ENCODE results near the gene MPZL1. TPM values are rescaled to one million over a fixed set of nuclear protein-coding genes. Genes with fewer than 3 reads are reported as not detected.

MPZL1 gene
- total RNA-seq, 1 donor: 358 TPM

- TF ChIP-seq, protein P1, sequence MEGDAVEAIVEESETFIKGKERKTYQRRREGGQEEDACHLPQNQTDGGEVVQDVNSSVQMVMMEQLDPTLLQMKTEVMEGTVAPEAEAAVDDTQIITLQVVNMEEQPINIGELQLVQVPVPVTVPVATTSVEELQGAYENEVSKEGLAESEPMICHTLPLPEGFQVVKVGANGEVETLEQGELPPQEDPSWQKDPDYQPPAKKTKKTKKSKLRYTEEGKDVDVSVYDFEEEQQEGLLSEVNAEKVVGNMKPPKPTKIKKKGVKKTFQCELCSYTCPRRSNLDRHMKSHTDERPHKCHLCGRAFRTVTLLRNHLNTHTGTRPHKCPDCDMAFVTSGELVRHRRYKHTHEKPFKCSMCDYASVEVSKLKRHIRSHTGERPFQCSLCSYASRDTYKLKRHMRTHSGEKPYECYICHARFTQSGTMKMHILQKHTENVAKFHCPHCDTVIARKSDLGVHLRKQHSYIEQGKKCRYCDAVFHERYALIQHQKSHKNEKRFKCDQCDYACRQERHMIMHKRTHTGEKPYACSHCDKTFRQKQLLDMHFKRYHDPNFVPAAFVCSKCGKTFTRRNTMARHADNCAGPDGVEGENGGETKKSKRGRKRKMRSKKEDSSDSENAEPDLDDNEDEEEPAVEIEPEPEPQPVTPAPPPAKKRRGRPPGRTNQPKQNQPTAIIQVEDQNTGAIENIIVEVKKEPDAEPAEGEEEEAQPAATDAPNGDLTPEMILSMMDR (IDR thresholded peaks at IDR 0.05; ENCODE audit: insufficient read depth, low read depth, low read length): no peak
- no peak overlapping the region for H3K4me3 ChIP-seq (ENCODE audit: low read depth, low read length)
- DNase-seq (ENCODE audit: low read depth): no peak
Measured at GRCh38 chr1:167701510-167701909, 20.3 kb upstream of the MPZL1 start.

DNA sequence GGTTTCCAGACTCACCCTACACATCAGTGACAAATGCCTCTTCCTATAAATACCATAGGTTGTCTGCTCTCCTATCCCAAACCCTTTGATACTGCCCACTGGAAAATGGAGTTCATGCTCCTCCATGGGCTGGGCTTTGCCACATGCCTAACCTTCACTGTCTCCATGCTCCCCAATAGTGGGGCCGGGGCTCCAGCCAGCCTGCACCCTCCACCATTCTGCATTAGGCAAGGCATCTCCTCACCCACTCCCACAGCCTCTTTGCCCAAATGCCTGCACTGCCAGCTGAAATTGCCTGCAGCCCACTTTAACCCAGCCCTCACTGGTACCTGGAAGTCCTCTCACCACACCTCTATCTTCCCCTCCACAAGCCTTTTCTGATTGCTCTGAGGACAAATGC lies 18.2 kb upstream of the MPZL1 start:
- no peak overlapping the region for H3K4me3 ChIP-seq (ENCODE audit: low read depth, low read length)
- DNase-seq (ENCODE audit: low read depth): no peak
- TF ChIP-seq, protein P1 (IDR thresholded peaks at IDR 0.05; ENCODE audit: insufficient read depth, low read depth, low read length): no peak

- no peak overlapping the region for H3K4me3 ChIP-seq (ENCODE audit: low read depth, low read length)
- DNase-seq (ENCODE audit: low read depth): no peak
- TF ChIP-seq, protein P1 (IDR thresholded peaks at IDR 0.05; ENCODE audit: insufficient read depth, low read depth, low read length): no peak
Measured at GRCh38 chr1:167704715-167705114, 17.1 kb upstream of the MPZL1 start.

- TF ChIP-seq, protein P1 (IDR thresholded peaks at IDR 0.05; ENCODE audit: insufficient read depth, low read depth, low read length): no peak
- no peak for DNase-seq (ENCODE audit: low read depth)
- H3K4me3 ChIP-seq (ENCODE audit: low read depth, low read length): no peak overlapping the region
Measured at GRCh38 chr1:167705250-167705649, 16.5 kb upstream of the MPZL1 start.

DNA sequence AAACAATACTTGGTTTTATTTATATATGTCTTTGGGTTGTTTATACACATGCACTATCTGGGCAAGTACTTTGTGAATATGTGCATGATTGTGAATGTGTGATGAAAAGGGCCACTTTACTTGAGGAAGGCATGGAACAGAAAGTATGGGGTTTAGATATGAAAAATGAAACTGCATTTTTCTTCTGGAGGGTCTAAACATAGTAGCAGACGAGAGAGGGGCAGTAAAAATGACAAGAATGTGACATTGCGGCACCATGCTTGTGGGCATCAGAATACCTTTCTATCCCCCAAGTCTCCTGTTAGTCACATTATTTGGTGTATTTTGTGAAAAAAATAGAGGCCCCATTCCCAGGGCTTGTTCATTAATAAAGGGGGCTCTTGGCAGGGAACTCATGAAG lies 15.4 kb upstream of the MPZL1 start:
- H3K4me3 ChIP-seq (ENCODE audit: low read depth, low read length): no peak overlapping the region
- TF ChIP-seq, protein P1 (IDR thresholded peaks at IDR 0.05; ENCODE audit: insufficient read depth, low read depth, low read length): no peak
- DNase-seq (ENCODE audit: low read depth): no peak

GRCh38 chr1:167706931-167707877 lies 14.6 kb upstream of the MPZL1 start:
- H3K4me3 ChIP-seq (ENCODE audit: low read depth, low read length): no peak overlapping the region
- TF ChIP-seq, protein P1 (IDR thresholded peaks at IDR 0.05; ENCODE audit: insufficient read depth, low read depth, low read length): no peak

More at GRCh38 chr1:167706931-167707877, 14.6 kb upstream of the MPZL1 start:
- no peak for DNase-seq (ENCODE audit: low read depth)

Data from fibroblast of villous mesenchyme (primary cell).